Astrocyte of the cerebellum (primary cell): Measurements from ENCODE around the gene COBLL1.

Source experiments
- DNase-seq: peaks from one replicate; pipeline ENCODE4 v3.0.0-alpha.2; 2011; ENCODE audit warnings: low read depth
- H3K4me3 ChIP-seq: 2 replicates; pipeline ENCODE4 v1.5.1; 2011; ENCODE audit warnings: mild to moderate bottlenecking, low read depth, low read length, moderate library complexity
- CTCF ChIP-seq: IDR thresholded peaks from 2 replicates; pipeline ENCODE4 v1.5.1; 2012; ENCODE audit warnings: low read length, low read depth, moderate library complexity, mild to moderate bottlenecking; ENCODE audit errors: missing control alignments
- in situ Hi-C: cut with HindIII; loops from 2 replicates; pipeline ENCODE4 v1.10.0; 2017; ENCODE audit warnings: low sequenced_read_pairs

COBLL1 gene

GRCh38 chr2:164675687-164676086, 165.9 kb downstream of the COBLL1 start:
- H3K4me3 ChIP-seq: no peak overlapping the region

GRCh38 chr2:164675027-164675426, 166.6 kb downstream of the COBLL1 start:
- no peak for TF ChIP-seq CTCF
- DNase-seq: no peak
- in situ Hi-C loops: no loop called here
- H3K4me3 ChIP-seq: no peak overlapping the region

More at GRCh38 chr2:164675687-164676086, 165.9 kb downstream of the COBLL1 start:
- in situ Hi-C loops: no loop called here
- no peak for DNase-seq
- TF ChIP-seq CTCF: no peak

DNA sequence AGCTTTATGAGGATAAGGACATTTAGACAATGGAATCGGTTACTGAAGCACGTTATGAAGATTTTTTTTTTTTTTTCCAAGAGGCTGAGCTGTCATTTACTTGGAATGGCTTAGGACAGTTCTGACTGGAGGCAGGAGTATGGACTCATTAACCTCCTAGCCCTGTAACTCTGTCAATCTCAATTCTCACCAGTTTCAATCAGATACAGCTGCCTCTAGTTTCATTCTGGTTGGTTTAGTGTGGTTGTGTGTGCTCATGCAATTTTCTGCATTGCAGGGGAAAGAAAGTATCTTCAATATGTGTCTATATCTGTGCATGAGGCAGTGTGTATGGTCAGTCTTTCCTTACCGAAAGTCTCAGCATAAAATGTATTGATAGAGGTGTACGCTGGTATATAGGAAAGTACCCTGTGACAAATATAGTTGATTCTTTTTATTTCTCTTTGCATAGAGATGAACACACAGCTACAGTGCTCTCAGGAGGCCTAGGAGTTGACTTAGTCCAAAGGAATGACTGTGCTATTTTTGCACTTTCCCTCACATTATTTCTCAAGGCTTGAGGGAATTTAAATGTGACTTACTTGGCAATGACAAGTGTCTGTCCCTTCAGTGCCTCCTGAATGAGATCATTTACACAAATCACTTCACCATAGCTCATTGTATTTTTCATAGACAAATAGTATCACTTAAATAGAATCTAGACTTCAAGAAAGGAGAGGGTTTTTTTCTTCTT, 169.8 kb downstream of the COBLL1 start:
- in situ Hi-C loops: no loop called here

DNA sequence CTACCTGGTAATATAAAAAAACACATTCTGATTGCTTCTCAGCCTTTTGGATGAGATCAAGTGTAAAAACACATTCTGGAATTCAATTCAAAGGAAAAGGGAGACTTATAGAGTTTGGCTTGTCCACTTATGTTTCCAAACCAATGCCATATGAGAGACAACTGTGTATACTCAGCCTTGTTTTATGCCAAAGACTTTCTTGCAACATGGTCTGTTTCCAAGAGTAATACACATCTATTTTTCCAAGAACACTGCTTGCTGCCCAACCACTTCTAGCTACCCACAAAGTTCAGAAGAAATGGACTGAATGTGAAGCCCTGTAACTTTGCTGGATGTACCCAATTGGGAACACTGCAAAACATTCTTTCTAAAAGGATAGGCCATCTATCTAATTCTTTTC, 172.3 kb downstream of the COBLL1 start:
- DNase-seq: no peak
- no peak overlapping the region for H3K4me3 ChIP-seq
- no peak for TF ChIP-seq CTCF
- in situ Hi-C loops: no loop called here

More for the DNA sequence above, 169.8 kb downstream of the COBLL1 start:
- no peak for TF ChIP-seq CTCF
- no peak for DNase-seq
- no peak overlapping the region for H3K4me3 ChIP-seq

DNA sequence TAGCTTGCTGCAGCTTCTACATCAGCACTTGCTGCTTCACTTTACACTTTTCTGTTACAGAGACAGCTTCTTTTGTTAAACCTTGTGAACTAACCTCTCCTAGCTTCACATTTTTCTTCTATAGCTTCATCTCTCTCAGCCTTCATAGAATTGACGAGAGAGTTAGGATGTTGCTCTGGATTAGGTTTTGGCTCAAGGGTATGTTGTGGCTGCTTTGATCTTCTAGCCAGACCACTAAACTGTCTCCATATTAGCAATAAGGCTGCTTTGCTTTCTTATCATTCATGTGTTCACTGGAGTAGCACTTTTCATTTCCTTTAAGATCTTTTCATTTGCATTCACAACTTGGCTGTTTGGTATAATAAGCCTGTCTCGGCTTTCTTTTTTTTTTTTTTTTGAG, 174.1 kb downstream of the COBLL1 start:
- peak; percentile 27 for DNase-seq
- TF ChIP-seq CTCF: no peak
- no peak overlapping the region for H3K4me3 ChIP-seq
- in situ Hi-C loops: no loop called here

DNA sequence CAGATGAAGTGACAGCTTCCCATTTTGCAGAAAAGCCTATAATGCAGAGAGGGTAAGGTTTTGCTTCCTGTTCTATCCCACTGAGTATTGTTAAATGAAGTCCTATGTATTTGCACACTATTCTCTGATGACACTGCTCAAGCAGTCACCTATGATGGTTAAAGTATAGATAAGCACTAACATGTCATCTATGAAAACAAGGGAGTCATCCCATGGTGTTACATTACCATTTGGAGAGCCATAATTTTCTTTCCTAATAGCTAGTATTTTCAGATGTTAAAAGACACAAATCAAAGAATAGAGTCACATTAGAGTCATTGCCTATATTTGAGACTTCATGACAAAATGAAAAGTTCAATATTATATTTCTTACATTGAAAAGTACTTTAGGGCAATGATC, 177.6 kb downstream of the COBLL1 start:
- no peak overlapping the region for H3K4me3 ChIP-seq
- no peak for TF ChIP-seq CTCF
- DNase-seq: no peak
- in situ Hi-C loops: no loop called here
